AG09309 (cell line): Measurements from ENCODE around the gene NUFIP1.

Experiments used
- DNase-seq: peaks from one replicate; pipeline ENCODE4 v3.0.0-alpha.2; 2010; ENCODE audit warnings: low read depth
- H3K4me3 ChIP-seq: 2 replicates; pipeline ENCODE4 v1.5.1; 2011; ENCODE audit warnings: mild to moderate bottlenecking, low read depth, low read length, moderate library complexity; ENCODE audit not compliant: control insufficient read depth
- CTCF ChIP-seq: IDR thresholded peaks from 2 replicates; pipeline ENCODE4 v1.5.1; 2011; ENCODE audit warnings: mild to moderate bottlenecking, low read depth, low read length, inconsistent platforms; ENCODE audit not compliant: insufficient read depth, control insufficient read depth; ENCODE audit errors: missing control alignments

Gene NUFIP1

DNA sequence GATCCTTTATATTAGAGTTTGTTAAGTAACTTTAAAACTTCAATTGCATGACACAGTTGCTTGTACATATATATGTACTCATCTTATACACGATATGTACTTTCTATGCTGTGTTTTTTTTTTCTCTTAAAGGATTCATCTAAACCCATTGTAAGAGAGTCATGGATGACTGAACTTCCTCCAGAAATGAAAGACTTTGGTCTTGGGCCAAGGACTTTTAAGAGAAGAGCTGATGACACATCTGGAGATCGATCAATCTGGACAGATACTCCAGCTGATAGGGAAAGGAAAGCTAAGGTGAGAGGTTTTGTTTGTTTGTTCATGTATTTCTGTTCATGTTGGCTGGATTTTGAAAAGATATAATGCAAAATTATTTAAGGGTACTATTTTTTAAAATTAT is 26.0 kb upstream of the NUFIP1 start:
- H3K4me3 ChIP-seq, result no peak overlapping the region
- no peak for TF ChIP-seq CTCF
- no peak for DNase-seq

GRCh38 chr13:45011198-45011597 is 21.9 kb upstream of the NUFIP1 start:
- H3K4me3 ChIP-seq, result no peak overlapping the region
- DNase-seq, result no peak
- TF ChIP-seq CTCF, result no peak

DNA sequence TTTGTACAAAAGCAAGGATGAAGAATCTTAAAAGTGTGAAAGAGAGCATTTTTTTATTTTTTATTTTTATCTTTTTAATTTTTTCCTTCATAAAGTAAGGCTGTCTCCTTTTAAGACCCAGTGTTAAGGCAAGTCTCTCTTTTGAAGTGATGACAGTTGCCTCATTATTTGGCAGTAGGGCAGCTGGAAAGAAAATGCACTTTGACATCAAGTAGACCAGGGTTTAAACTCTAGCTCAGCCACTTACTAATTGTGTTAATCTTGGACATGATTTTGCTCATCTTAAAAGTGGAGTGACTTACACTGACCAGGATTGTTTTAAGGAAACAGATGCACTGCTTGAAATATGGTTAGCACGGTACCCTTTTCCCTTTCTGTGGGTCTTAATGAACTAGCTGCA is 18.6 kb upstream of the NUFIP1 start:
- no peak for TF ChIP-seq CTCF
- DNase-seq, result no peak
- H3K4me3 ChIP-seq, result no peak overlapping the region

- H3K4me3 ChIP-seq, result no peak overlapping the region
- no peak for DNase-seq
- TF ChIP-seq CTCF, result no peak
Observed at GRCh38 chr13:45007225-45007624, 18.0 kb upstream of the NUFIP1 start.

- no peak overlapping the region for H3K4me3 ChIP-seq
- TF ChIP-seq CTCF, result no peak
Observed at GRCh38 chr13:45004096-45004495, 14.8 kb upstream of the NUFIP1 start.

GRCh38 chr13:45003417-45003816 is 14.1 kb upstream of the NUFIP1 start:
- no peak overlapping the region for H3K4me3 ChIP-seq

More at GRCh38 chr13:45004096-45004495, 14.8 kb upstream of the NUFIP1 start:
- DNase-seq, result no peak

More at GRCh38 chr13:45003417-45003816, 14.1 kb upstream of the NUFIP1 start:
- no peak for DNase-seq
- TF ChIP-seq CTCF, result no peak
